Astrocyte (in vitro differentiated cells and primary cell): Measurements from ENCODE around the gene SMIM20. TPM values are rescaled to one million over a fixed set of nuclear protein-coding genes. Genes with fewer than 3 reads are reported as not detected.

ENCODE experiments used
- DNase-seq: peaks from one replicate; pipeline ENCODE4 v3.0.0-alpha.2; 2010; ENCODE audit warnings: low read depth
- FAIRE-seq: peaks from 2 replicates; lab custom pipeline; 2011; peaks lifted over from hg19 to GRCh38; lab: Jason Lieb, UNC
- H2AFZ ChIP-seq: 2 replicates; pipeline ENCODE4 v1.6.0; 2012; ENCODE audit warnings: low read depth, low read length, inconsistent platforms
- H3K27ac ChIP-seq: 2 replicates; pipeline ENCODE4 v1.5.1; 2011; ENCODE audit warnings: low read depth, low read length, inconsistent platforms
- H3K27me3 ChIP-seq: 2 replicates; pipeline ENCODE4 v1.6.0; 2011; ENCODE audit warnings: low read length, inconsistent platforms; ENCODE audit not compliant: insufficient read depth
- H3K36me3 ChIP-seq: 2 replicates; pipeline ENCODE4 v1.5.1; 2011; ENCODE audit warnings: low read length, inconsistent platforms; ENCODE audit not compliant: insufficient read depth
- H3K4me1 ChIP-seq: 2 replicates; pipeline ENCODE4 v1.5.1; 2011; ENCODE audit warnings: low read length, inconsistent platforms; ENCODE audit not compliant: insufficient read depth
- H3K4me2 ChIP-seq: 2 replicates; pipeline ENCODE4 v1.6.0; 2012; ENCODE audit warnings: low read length, inconsistent platforms
- H3K4me3 ChIP-seq: 2 replicates; pipeline ENCODE4 v1.5.1; 2011; ENCODE audit warnings: low read depth, mild to moderate bottlenecking, low read length, inconsistent platforms; ENCODE audit not compliant: insufficient read depth
- H3K79me2 ChIP-seq: 2 replicates; pipeline ENCODE4 v1.6.0; 2012; ENCODE audit warnings: mild to moderate bottlenecking, low read length, inconsistent platforms; ENCODE audit not compliant: insufficient read depth
- H3K9ac ChIP-seq: 2 replicates; pipeline ENCODE4 v1.6.0; 2012; ENCODE audit warnings: mild to moderate bottlenecking, low read length, inconsistent platforms
- H3K9me3 ChIP-seq: 2 replicates; pipeline ENCODE4 v1.5.1; 2012; ENCODE audit warnings: low read depth, mild to moderate bottlenecking, low read length, inconsistent platforms; ENCODE audit not compliant: insufficient read depth
- H4K20me1 ChIP-seq: 2 replicates; pipeline ENCODE4 v1.6.0; 2012; ENCODE audit warnings: low read length, inconsistent platforms; ENCODE audit not compliant: insufficient read depth
- H3K27ac Mint-ChIP-seq: one replicate; pipeline ENCODE4 v1.8.0; 2021; ENCODE audit warnings: mild to moderate bottlenecking, mixed read lengths; ENCODE audit not compliant: unreplicated experiment
- H3K27me3 Mint-ChIP-seq: one replicate; pipeline ENCODE4 v1.8.0; 2021; ENCODE audit warnings: low read depth, mixed read lengths; ENCODE audit not compliant: unreplicated experiment
- H3K36me3 Mint-ChIP-seq: one replicate; pipeline ENCODE4 v1.8.0; 2021; ENCODE audit warnings: low read depth, mixed read lengths; ENCODE audit not compliant: unreplicated experiment
- H3K4me1 Mint-ChIP-seq: one replicate; pipeline ENCODE4 v1.8.0; 2021; ENCODE audit warnings: low read depth, mixed read lengths; ENCODE audit not compliant: unreplicated experiment
- H3K4me3 Mint-ChIP-seq: one replicate; pipeline ENCODE4 v1.8.0; 2021; ENCODE audit warnings: mild to moderate bottlenecking, moderate library complexity, mixed read lengths; ENCODE audit not compliant: unreplicated experiment
- H3K9me3 Mint-ChIP-seq: one replicate; pipeline ENCODE4 v1.8.0; 2021; ENCODE audit warnings: mild to moderate bottlenecking, mixed read lengths; ENCODE audit not compliant: unreplicated experiment
- CTCF ChIP-seq: IDR thresholded peaks from 2 replicates; pipeline ENCODE4 v1.5.1; 2011; ENCODE audit warnings: low read depth, mild to moderate bottlenecking, inconsistent platforms, low read length, moderate library complexity; ENCODE audit not compliant: insufficient read depth
- EZH2 ChIP-seq: IDR thresholded peaks from 2 replicates; pipeline ENCODE4 v1.6.1; 2012; ENCODE audit warnings: mild to moderate bottlenecking, low read length, inconsistent platforms; ENCODE audit not compliant: insufficient read depth
- total RNA-seq: library from RNA; stranded (reverse); gene quantifications from 2 replicates; pipeline ENCODE4 v1.2.1, GENCODE V29; 2021

Gene SMIM20
- total RNA-seq, 1 donor from 2014 or later: 19.4 TPM

GRCh38 chr4:25901030-25901430 lies 13.0 kb upstream of the SMIM20 start:
- Mint-ChIP-seq H3K36me3 (no peaks in the 10 kb centered on the region), H3K4me1 (peaks cover 2% of the 10 kb centered on the region), H3K4me3 (no peak overlapping the region), H3K27me3 (peaks cover 7% of the 10 kb centered on the region), H3K27ac (no peak overlapping the region), H3K9me3 (no peaks in the 10 kb centered on the region)
- Histone ChIP-seq H2AFZ (no peak overlapping the region), H3K4me2 (peak overlapping the region; percentile 13), H3K4me1 (peaks cover 13% of the 10 kb centered on the region), H3K36me3 (no peaks in the 10 kb centered on the region), H3K27me3 (peaks cover 2% of the 10 kb centered on the region), H3K4me3 (no peak overlapping the region), H4K20me1 (no peaks in the 10 kb centered on the region), H3K27ac (no peak overlapping the region), H3K79me2 (no peaks in the 10 kb centered on the region), H3K9me3 (no peaks in the 10 kb centered on the region), H3K9ac (no peak overlapping the region)
- FAIRE-seq (no peak), DNase-seq (no peak)
- TF ChIP-seq CTCF: no peak
- no peak for TF ChIP-seq EZH2

- no peaks in the 10 kb centered on the region for H3K79me2 ChIP-seq
- peaks cover 7% of the 10 kb centered on the region for H3K27me3 Mint-ChIP-seq
- no peak overlapping the region for H3K9ac ChIP-seq
- no peaks in the 10 kb centered on the region for H3K36me3 Mint-ChIP-seq
- no peak overlapping the region for H3K4me3 ChIP-seq
- peaks cover 15% of the 10 kb centered on the region for H3K4me1 ChIP-seq
- FAIRE-seq (no peak), DNase-seq (no peak)
- no peak overlapping the region for H3K27ac Mint-ChIP-seq
- H3K27ac ChIP-seq: no peak overlapping the region
- no peaks in the 10 kb centered on the region for H4K20me1 ChIP-seq
- no peak overlapping the region for H2AFZ ChIP-seq
- no peaks in the 10 kb centered on the region for H3K9me3 ChIP-seq
- no peaks in the 10 kb centered on the region for H3K36me3 ChIP-seq
- H3K9me3 Mint-ChIP-seq: peaks cover 3% of the 10 kb centered on the region
- H3K27me3 ChIP-seq: peaks cover 2% of the 10 kb centered on the region
- TF ChIP-seq CTCF: no peak
- no peak for TF ChIP-seq EZH2
- H3K4me2 ChIP-seq: no peak overlapping the region
- peaks cover 19% of the 10 kb centered on the region for H3K4me1 Mint-ChIP-seq
- H3K4me3 Mint-ChIP-seq: no peak overlapping the region
Measured at GRCh38 chr4:25903900-25904747, 9.9 kb upstream of the SMIM20 start.

- peaks cover 6% of the 10 kb centered on the region for H3K9me3 Mint-ChIP-seq
- Histone ChIP-seq H3K4me3 (no peak overlapping the region), H3K4me1 (peaks cover 15% of the 10 kb centered on the region), H3K9ac (no peak overlapping the region), H3K9me3 (no peaks in the 10 kb centered on the region), H3K79me2 (no peaks in the 10 kb centered on the region), H3K36me3 (no peaks in the 10 kb centered on the region), H3K4me2 (no peak overlapping the region), H2AFZ (no peak overlapping the region), H3K27ac (no peak overlapping the region), H3K27me3 (peaks cover 2% of the 10 kb centered on the region), H4K20me1 (no peaks in the 10 kb centered on the region)
- no peak overlapping the region for H3K4me3 Mint-ChIP-seq
- TF ChIP-seq EZH2: no peak
- TF ChIP-seq CTCF: no peak
- no peaks in the 10 kb centered on the region for H3K36me3 Mint-ChIP-seq
- no peak for FAIRE-seq
- H3K27ac Mint-ChIP-seq: no peak overlapping the region
- DNase-seq: no peak
- H3K4me1 Mint-ChIP-seq: peaks cover 20% of the 10 kb centered on the region
- peaks cover 7% of the 10 kb centered on the region for H3K27me3 Mint-ChIP-seq
Measured at GRCh38 chr4:25904748-25905082, 9.3 kb upstream of the SMIM20 start.
